H1 (cell line): ENCODE results near the gene ALDH4A1. TPM values are rescaled to one million over a fixed set of nuclear protein-coding genes. Genes with fewer than 3 reads are reported as not detected.

ENCODE experiments used
- CTCF ChIA-PET: fragments of 300-600 bp; sonication (Branson Sonifier 250); formaldehyde crosslinking; loops from one replicate; lab custom pipeline; 2021; ENCODE audit not compliant: partially characterized antibody; lab: Charles Lee
- POLR2A ChIA-PET: fragments of 300-600 bp; sonication (Branson Sonifier 250); formaldehyde crosslinking; loops from one replicate; lab custom pipeline; 2021; ENCODE audit warnings: inconsistent platforms; ENCODE audit not compliant: partially characterized antibody; lab: Charles Lee
- DNase-seq, 2 experiments: peaks; one replicate each; pipeline versions ENCODE4 v3.0.0 to v3.0.0-alpha.2; 2010 to 2022; ENCODE audit warnings: low spot score in 2 of 2, low read depth in 1 of 2, mixed read lengths in 1 of 2
- FAIRE-seq: peaks from 2 replicates; lab custom pipeline; 2011; peaks lifted over from hg19 to GRCh38; lab: Jason Lieb, UNC
- H2AFZ ChIP-seq: 2 replicates; pipeline ENCODE4 v1.8.1; 2012; ENCODE audit warnings: low read length, inconsistent platforms
- H2AK5ac ChIP-seq: 2 replicates; pipeline ENCODE4 v1.6.1; 2013; ENCODE audit warnings: low read depth, low read length
- H2BK120ac ChIP-seq: replicated peaks from 2 replicates; pipeline ENCODE3; 2013; ENCODE audit warnings: low read depth, low read length, inconsistent platforms
- H2BK12ac ChIP-seq: 2 replicates; pipeline ENCODE4 v1.6.1; 2013; ENCODE audit warnings: low read depth, low read length
- H2BK15ac ChIP-seq: 2 replicates; pipeline ENCODE4 v1.6.1; 2013; ENCODE audit warnings: low read length
- H2BK20ac ChIP-seq: 2 replicates; pipeline ENCODE4 v1.6.1; 2013; ENCODE audit warnings: low read length
- H2BK5ac ChIP-seq: 2 replicates; pipeline ENCODE4 v1.6.1; 2013; ENCODE audit warnings: low read depth, low read length
- H3K14ac ChIP-seq: 2 replicates; pipeline ENCODE4 v1.6.1; 2013; ENCODE audit warnings: inconsistent platforms; ENCODE audit not compliant: insufficient read length
- H3K18ac ChIP-seq: 2 replicates; pipeline ENCODE4 v1.6.1; 2013; ENCODE audit warnings: low read length; ENCODE audit errors: extremely low read depth
- H3K23ac ChIP-seq: 2 replicates; pipeline ENCODE4 v1.6.1; 2013; ENCODE audit warnings: inconsistent platforms; ENCODE audit not compliant: insufficient read length
- H3K23me2 ChIP-seq: 2 replicates; pipeline ENCODE4 v1.6.1; 2013; ENCODE audit warnings: low read depth, low read length
- H3K27ac ChIP-seq: 2 replicates; pipeline ENCODE4 v1.6.1; 2011; ENCODE audit warnings: low read depth, low read length, inconsistent platforms
- H3K27me3 ChIP-seq, 4 experiments: replicated peaks in 1 of 4; 1 replicate in 1 of 4; 2 replicates in 3 of 4; pipeline versions ENCODE4 v1.6.1 to v1.8.1; 2011 to 2013; ENCODE audit warnings: low read length in 3 of 4, mild to moderate bottlenecking in 3 of 4, inconsistent platforms in 2 of 4, mixed read lengths in 2 of 4, moderate library complexity in 1 of 4; ENCODE audit not compliant: control insufficient read depth in 3 of 4, insufficient read depth in 3 of 4; ENCODE audit errors: extremely low read depth in 1 of 4
- H3K36me3 ChIP-seq, 4 experiments: 2 replicates each; pipeline versions ENCODE4 v1.6.1 to v1.8.1; 2011 to 2013; ENCODE audit warnings: mild to moderate bottlenecking in 4 of 4, low read length in 3 of 4, moderate library complexity in 2 of 4, control low read depth in 1 of 4, inconsistent platforms in 1 of 4; ENCODE audit not compliant: insufficient read depth in 4 of 4, control insufficient read depth in 2 of 4
- H3K4ac ChIP-seq: replicated peaks from 2 replicates; pipeline ENCODE3; 2013; ENCODE audit warnings: low read length, low read depth, mixed read lengths, inconsistent platforms; ENCODE audit not compliant: insufficient read length
- H3K4me1 ChIP-seq, 4 experiments: replicated peaks in 1 of 4; 1 replicate in 1 of 4; 2 replicates in 3 of 4; pipeline versions ENCODE4 v1.6.1 to v1.8.1; 2011 to 2013; ENCODE audit warnings: low read length in 3 of 4, inconsistent platforms in 2 of 4, mixed read lengths in 1 of 4; ENCODE audit not compliant: insufficient read depth in 4 of 4, control insufficient read depth in 3 of 4
- H3K4me2 ChIP-seq, 2 experiments: 2 replicates each; pipeline versions ENCODE4 v1.6.1 to v1.8.1; 2011 to 2013; ENCODE audit warnings: low read depth in 2 of 2, low read length in 2 of 2, control low read depth in 1 of 2, inconsistent platforms in 1 of 2, mild to moderate bottlenecking in 1 of 2; ENCODE audit not compliant: insufficient read depth in 1 of 2
- H3K4me3 ChIP-seq, 4 experiments: fragments of 200-600, 300-600 bp in 1 of 4; sonication (generic), shearing (Covaris generic), sonication (Bioruptor Twin) in 1 of 4; 2 replicates each; pipeline versions ENCODE4 v1.5.1 to v1.8.1; 2011 to 2016; ENCODE audit warnings: low read length in 4 of 4, low read depth in 3 of 4, control low read depth in 2 of 4, inconsistent platforms in 2 of 4, mild to moderate bottlenecking in 2 of 4, mixed read lengths in 1 of 4, moderate library complexity in 1 of 4; ENCODE audit not compliant: insufficient read depth in 2 of 4; ENCODE audit errors: extremely low read depth in 1 of 4
- H3K56ac ChIP-seq: replicated peaks from 2 replicates; pipeline ENCODE3; 2013; ENCODE audit warnings: low read depth, mild to moderate bottlenecking, mixed read lengths, low read length, inconsistent platforms; ENCODE audit not compliant: insufficient read length
- H3K79me1 ChIP-seq: 2 replicates; pipeline ENCODE4 v1.6.1; 2013; ENCODE audit warnings: low read depth, low read length, control low read depth
- H3K79me2 ChIP-seq, 2 experiments: 2 replicates each; pipeline versions ENCODE4 v1.6.1 to v1.8.1; 2012 to 2013; ENCODE audit warnings: low read length in 2 of 2, mild to moderate bottlenecking in 2 of 2, inconsistent platforms in 1 of 2; ENCODE audit not compliant: insufficient read depth in 2 of 2, control insufficient read depth in 1 of 2
- H3K9ac ChIP-seq, 4 experiments: replicated peaks in 1 of 4; 1 replicate in 1 of 4; 2 replicates in 3 of 4; pipeline versions ENCODE4 v1.6.1 to v1.8.1; 2011 to 2013; ENCODE audit warnings: low read depth in 3 of 4, low read length in 3 of 4, control low read depth in 2 of 4, mild to moderate bottlenecking in 2 of 4, moderate library complexity in 2 of 4, inconsistent platforms in 1 of 4; ENCODE audit errors: extremely low read depth in 1 of 4
- H3K9me3 ChIP-seq, 2 experiments: 2 replicates each; pipeline versions ENCODE4 v1.6.1 to v1.8.1; 2012 to 2013; ENCODE audit warnings: mild to moderate bottlenecking in 2 of 2, moderate library complexity in 2 of 2, control low read depth in 1 of 2, inconsistent platforms in 1 of 2, low read depth in 1 of 2, low read length in 1 of 2, mixed read lengths in 1 of 2; ENCODE audit not compliant: insufficient read depth in 2 of 2
- H4K20me1 ChIP-seq, 2 experiments: replicated peaks in 1 of 2; 2 replicates each; pipeline versions ENCODE3 to v1.8.1; 2011 to 2013; ENCODE audit warnings: inconsistent platforms in 2 of 2, low read length in 2 of 2, mild to moderate bottlenecking in 1 of 2; ENCODE audit not compliant: insufficient read depth in 2 of 2, control insufficient read depth in 1 of 2
- H4K5ac ChIP-seq: 2 replicates; pipeline ENCODE4 v1.6.1; 2013; ENCODE audit warnings: low read length, low read depth, mixed read lengths, inconsistent platforms; ENCODE audit not compliant: insufficient read length
- H4K8ac ChIP-seq: 2 replicates; pipeline ENCODE4 v1.8.0; 2013; ENCODE audit warnings: mild to moderate bottlenecking, moderate library complexity, low read length, inconsistent platforms; ENCODE audit not compliant: insufficient read depth; ENCODE audit errors: extremely low read depth
- H4K91ac ChIP-seq: replicated peaks from 2 replicates; pipeline ENCODE3; 2013; ENCODE audit warnings: low read length, mixed read lengths, inconsistent platforms; ENCODE audit not compliant: insufficient read length
- BRCA1 ChIP-seq: IDR thresholded peaks from 2 replicates; pipeline ENCODE4 v1.6.1; 2012; ENCODE audit warnings: low read depth, low read length, improper control_type of control experiment
- GABPA ChIP-seq: IDR thresholded peaks from 2 replicates; pipeline ENCODE4 v1.6.1; 2011; ENCODE audit warnings: mild to moderate bottlenecking, low read length, moderate library complexity, borderline replicate concordance; ENCODE audit not compliant: insufficient read depth
- PHF8 ChIP-seq: fragments of 200-600 bp; sonication (generic); conservative IDR thresholded peaks from 2 replicates; pipeline ENCODE4 v1.7.1; 2012; ENCODE audit warnings: low read depth, mild to moderate bottlenecking, inconsistent platforms, low read length, moderate library complexity
- WGBS, 2 experiments: shearing (Covaris generic) in 1 of 2; methylation state at CpG; one replicate each; pipeline versions ENCODE4 v1.1.6 to v1.1.7; 2013 to 2015; ENCODE audit warnings: low lambda C conversion rate in 2 of 2, mixed read lengths in 2 of 2, inconsistent platforms in 1 of 2, low coverage in 1 of 2, missing lambda C conversion rate in 1 of 2; ENCODE audit not compliant: insufficient replicate concordance in 2 of 2, insufficient coverage in 1 of 2, insufficient read length in 1 of 2; ENCODE audit errors: extremely low coverage in 1 of 2, missing lambda C conversion rate in 1 of 2; 5-methylcytosine and 5-hydroxymethylcytosine counted together
- polyA plus RNA-seq, 7 experiments: library from polyadenylated mRNA; depleted of rRNA in 3 of 7; stranded (reverse) in 5 of 7; unstranded in 2 of 7; fragments of >200 nt in 5 of 7; fragments of 200-250 nt in 2 of 7; gene quantifications; 1 replicate in 5 of 7; 2 replicates in 1 of 7; 4 replicates in 1 of 7; pipeline versions ENCODE4 v1.2.1 to v1.2.3, GENCODE V29; 2011 to 2013; ENCODE audit warnings: missing spikeins in 2 of 7, mixed read lengths in 2 of 7
- total RNA-seq: library from RNA; stranded (reverse); fragmentation: NEBNext Ultra II Directional; extraction: Animal tissue kit (Norgen Biotek cat#: 25700); gene quantifications from 2 replicates; pipeline ENCODE4 v1.2.1, GENCODE V29; 2021
- TF ChIP-seq, protein P1 (sequence below): IDR thresholded peaks from 2 replicates; pipeline ENCODE4 v1.6.1; 2012; ENCODE audit warnings: low read length, inconsistent platforms

ALDH4A1 gene
- total and polyA plus RNA-seq, 2 of the 8 experiments (the other 6 are each of a cell fraction or from before 2014, with no cell fraction given), result 30.3 to 35.9 TPM

- no peaks in the 10 kb centered on the region for H3K79me1 ChIP-seq
- WGBS, 2 experiments, result 100% methylated on average over 1 of the region's 1 CpG; no CpG with 5 or more reads in 1 of the 2 experiments
Measured at GRCh38 chr1:18886003-18886335, 16.4 kb downstream of the ALDH4A1 start.

More at GRCh38 chr1:18886003-18886335, 16.4 kb downstream of the ALDH4A1 start:
- Histone ChIP-seq H2BK5ac (no peak overlapping the region), H2AK5ac (no peak overlapping the region), H3K4me1 (peaks cover 0 to 3% (median 0%) of the 10 kb centered on the region in 4 experiments; a peak in 1 of 7 replicates), H3K23me2 (no peaks in the 10 kb centered on the region), H3K4ac (no peak overlapping the region), H4K20me1 (peaks cover 0 to 8% of the 10 kb centered on the region in 2 experiments), H3K36me3 (peaks cover 0 to 11% (median 2%) of the 10 kb centered on the region in 4 experiments; a peak in 4 of 8 replicates), H2BK20ac (no peak overlapping the region), H3K27me3 (no peaks in the 10 kb centered on the region), H3K18ac (no peak overlapping the region), H2BK120ac (no peak overlapping the region), H3K4me2 (no peak overlapping the region), H3K79me2 (no peaks in the 10 kb centered on the region), H3K27ac (no peak overlapping the region), H3K9me3 (no peaks in the 10 kb centered on the region), H2AFZ (no peak overlapping the region), H4K91ac (no peak overlapping the region), H3K14ac (no peak overlapping the region), H4K8ac (no peak overlapping the region), H2BK12ac (no peak overlapping the region), H2BK15ac (no peak overlapping the region), H3K56ac (no peak overlapping the region), H3K9ac (no peak overlapping the region), H3K4me3 (no peak overlapping the region), H4K5ac (no peak overlapping the region), H3K23ac (no peak overlapping the region)
- TF ChIP-seq GABPA (no peak), BRCA1 (no peak), PHF8 (no peak)
- TF ChIP-seq, protein P1, sequence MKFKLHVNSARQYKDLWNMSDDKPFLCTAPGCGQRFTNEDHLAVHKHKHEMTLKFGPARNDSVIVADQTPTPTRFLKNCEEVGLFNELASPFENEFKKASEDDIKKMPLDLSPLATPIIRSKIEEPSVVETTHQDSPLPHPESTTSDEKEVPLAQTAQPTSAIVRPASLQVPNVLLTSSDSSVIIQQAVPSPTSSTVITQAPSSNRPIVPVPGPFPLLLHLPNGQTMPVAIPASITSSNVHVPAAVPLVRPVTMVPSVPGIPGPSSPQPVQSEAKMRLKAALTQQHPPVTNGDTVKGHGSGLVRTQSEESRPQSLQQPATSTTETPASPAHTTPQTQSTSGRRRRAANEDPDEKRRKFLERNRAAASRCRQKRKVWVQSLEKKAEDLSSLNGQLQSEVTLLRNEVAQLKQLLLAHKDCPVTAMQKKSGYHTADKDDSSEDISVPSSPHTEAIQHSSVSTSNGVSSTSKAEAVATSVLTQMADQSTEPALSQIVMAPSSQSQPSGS, result no peak
- FAIRE-seq, result no peak
- DNase-seq, result no peak
- POLR2A ChIA-PET, result interaction anchor here (0.8 to 1.3 kb wide), 2 partner anchors 17 to 23 kb away, joined by 4 to 5 read pairs; partner anchors contain the start of gene ALDH4A1
- CTCF ChIA-PET, result interaction anchor here (0.7 to 14.4 kb wide), 9 partner anchors 10 to 299 kb away, joined by 3 to 131 read pairs (median 12); partner anchors contain the start of gene ALDH4A1
